ENCODE data around the gene FCN3. TPM values are rescaled to one million over a fixed set of nuclear protein-coding genes. Genes with fewer than 3 reads are reported as not detected.

FCN3 gene
- total RNA-seq, 4 donors from 2014 or later = 2.9 to 16.6 (median 10.5) TPM

GRCh38 chr1:27322569-27323240, 51.9 kb downstream of the FCN3 start:
- Histone ChIP-seq H3K9me3 (no peaks in the 10 kb centered on the region), H3K36me3 (peaks cover 10 to 30% (median 25%) of the 10 kb centered on the region in 4 donors), H3K4me1 (peaks cover 36 to 60% (median 58%) of the 10 kb centered on the region in 4 donors), H3K4me3 (peak overlapping the region; percentile 70 to 99 (median 79)), H3K27me3 (no peaks in the 10 kb centered on the region), H3K27ac (replicated peaks in 1 of 4) (peak overlapping the region; percentile 76 to 94 (median 90))
- no peak for TF ChIP-seq CTCF (IDR thresholded peaks at IDR 0.05)
- TF ChIP-seq POLR2A (IDR thresholded peaks at IDR 0.05; ENCODE audit: low read depth) = no peak
- TF ChIP-seq EP300 (IDR thresholded peaks at IDR 0.05) = no peak
- no peak for TF ChIP-seq POLR2AphosphoS5 (IDR thresholded peaks at IDR 0.05)
- WGBS = 11% methylated on average over 9 of the region's 10 CpGs
- DNase-seq (ENCODE audit: extremely low spot score) = no peak
- intact Hi-C loops (cut with DNase I) = loop anchor here (10.0 kb wide), 1 partner anchor 292 kb away; no protein-coding TSS in a partner anchor

GRCh38 chr1:27321813-27322568, 52.6 kb downstream of the FCN3 start, which contains the start of gene TMEM222:
TMEM222 (plus strand) TSS chr1:27322163; CDS start chr1:27322198, 35 bp downstream.
- peaks cover 31 to 53% (median 51%) of the 10 kb centered on the region in 4 donors for H3K4me1 ChIP-seq
- intact Hi-C loops (cut with DNase I) = loop anchor here (10.0 kb wide), 1 partner anchor 293 kb away; no protein-coding TSS in a partner anchor

More at GRCh38 chr1:27321813-27322568, 52.6 kb downstream of the FCN3 start, which contains the start of gene TMEM222:
- Histone ChIP-seq H3K27ac (replicated peaks in 1 of 4) (peak within 1 kb of the TSS; percentile 76 to 94 (median 90)), H3K36me3 (peaks cover 10 to 23% (median 22%) of the 10 kb centered on the region in 4 donors), H3K27me3 (no peaks in the 10 kb centered on the region), H3K4me3 (peak within 1 kb of the TSS; percentile 70 to 99 (median 79)), H3K9me3 (no peaks in the 10 kb centered on the region)
- under 1% methylated on average over 22 of the region's 67 CpGs for WGBS
- TF ChIP-seq POLR2AphosphoS5 (IDR thresholded peaks at IDR 0.05) (peak; percentile 87 to 94), EP300 (IDR thresholded peaks at IDR 0.05) (no peak), CTCF (IDR thresholded peaks at IDR 0.05) (peak; percentile 16 to 42 (median 40)), POLR2A (IDR thresholded peaks at IDR 0.05; ENCODE audit: low read depth) (peak; percentile 12)
- DNase-seq (ENCODE audit: extremely low spot score) = peak; percentile 99

Small RNA genes lying within 50 kb of the gene (small RNA-seq; reads per million reads assigned to genes)
- gene RNU6-48P = 0 reads per million in 3 donors

Other genes with a start within 250 kb of the FCN3 start
- gene SLC9A1, start 219.7 kb downstream of the FCN3 start, total RNA-seq = 10 to 100 TPM in 3 of 4 donors, 1 to 10 TPM in 1; 8.3 to 29.2 (median 11.4) TPM
- gene WDTC1, start 140.2 kb downstream of the FCN3 start, total RNA-seq = 10 to 100 TPM; 39.9 to 79.8 (median 62.0) TPM
- gene TMEM222, start 52.7 kb downstream of the FCN3 start, total RNA-seq = 10 to 100 TPM; 23.3 to 35.3 (median 31.8) TPM
- gene SYTL1, start 32.8 kb downstream of the FCN3 start, total RNA-seq = 1 to 10 TPM in 2 of 4 donors, under 1 TPM in 2; 0.29 to 3.7 (median 1.5) TPM
- 10 to 100 TPM; 29.7 to 80.1 (median 55.4) TPM for gene MAP3K6, start 7.9 kb downstream of the FCN3 start, total RNA-seq
- gene CD164L2, start 8.5 kb upstream of the FCN3 start, total RNA-seq = not detected
- 1 to 10 TPM in 1 of 4 donors, under 1 TPM in 1, not detected in 2; 0.13 to 4.5 TPM for gene GPR3, start 17.8 kb upstream of the FCN3 start, total RNA-seq
- 100 to 1,000 TPM in 2 of 4 donors, 10 to 100 TPM in 2; 78.5 to 141 (median 101) TPM for gene WASF2, start 115.3 kb upstream of the FCN3 start, total RNA-seq
- gene AHDC1, start 229.3 kb upstream of the FCN3 start, total RNA-seq = 10 to 100 TPM; 14.7 to 54.3 (median 35.4) TPM